C1 segment of cervical spinal cord (tissue), 14 donors: Measurements from ENCODE around the gene SMCO2.

ENCODE experiments used
- DNase-seq, 14 donors: peaks; one replicate each; lab custom pipeline; 2025; lab: John Stamatoyannopoulos, UW

SMCO2 gene

DNA sequence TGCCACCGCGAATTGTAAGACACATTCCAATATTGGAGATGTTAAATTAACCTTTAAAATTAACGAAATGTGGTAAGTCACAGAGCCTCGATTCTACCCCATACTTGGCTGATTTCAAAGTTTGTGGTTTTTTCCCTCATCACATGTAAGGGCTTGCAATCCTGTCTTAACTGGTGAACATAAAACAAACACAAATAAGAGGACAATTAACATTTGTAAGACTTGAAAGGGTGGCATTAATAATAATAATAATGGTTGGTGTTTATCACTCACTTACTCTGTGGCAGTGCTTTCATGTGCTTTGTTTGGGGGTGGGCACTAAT is 104.1 kb downstream of the SMCO2 start:
- no peak for DNase-seq

GRCh38 chr12:27551172-27551840 is 104.8 kb downstream of the SMCO2 start:
- DNase-seq: no peak
